Sigmoid colon (tissue), 7 donors: ENCODE results near the gene ZFYVE28. TPM values are rescaled to one million over a fixed set of nuclear protein-coding genes. Genes with fewer than 3 reads are reported as not detected.
A peak's percentile ranks its signal among the peaks of the same experiment; 100 is the strongest.

Source experiments
- DNase-seq: peaks from one replicate; pipeline ENCODE4 v3.0.0-alpha.2; 2019
- H3K27ac ChIP-seq, 4 donors: fragments of 200-600 bp; sonication (generic); one replicate each; pipeline ENCODE4 v1.5.1; 2016 to 2019; ENCODE audit warnings: mild to moderate bottlenecking in 1 of 4
- H3K27me3 ChIP-seq, 3 donors: fragments of 200-600 bp; sonication (generic); one replicate each; pipeline ENCODE4 v1.5.1; 2019; ENCODE audit warnings: mild to moderate bottlenecking in 1 of 3
- H3K36me3 ChIP-seq, 4 donors: fragments of 200-600 bp; sonication (generic); one replicate each; pipeline ENCODE4 v1.5.1; 2016 to 2019
- H3K4me1 ChIP-seq, 4 donors: fragments of 200-600 bp; sonication (generic); one replicate each; pipeline ENCODE4 v1.5.1; 2017 to 2019
- H3K4me3 ChIP-seq, 4 donors: fragments of 200-600 bp; sonication (generic); one replicate each; pipeline ENCODE4 v1.5.1; 2017 to 2019; ENCODE audit warnings: mild to moderate bottlenecking in 2 of 4, moderate library complexity in 1 of 4
- H3K9me3 ChIP-seq, 4 donors: fragments of 200-600 bp in 3 of 4; sonication (generic) in 3 of 4; one replicate each; pipeline versions ENCODE4 v1.5.1 to v1.6.1; 2013 to 2019
- CTCF ChIP-seq, 4 experiments: fragments of 450-650 bp in 3 of 4; fragments of 200-600 bp in 1 of 4; IDR thresholded peaks; one replicate each; pipeline ENCODE4 v1.5.1; 2016 to 2019; ENCODE audit warnings: antibody characterized with exemption in 4 of 4, mild to moderate bottlenecking in 3 of 4, moderate library complexity in 2 of 4
- EP300 ChIP-seq, 4 donors: sonication (generic); formaldehyde crosslinking; IDR thresholded peaks; one replicate each; pipeline ENCODE4 v1.6.1; 2017; ENCODE audit warnings: antibody characterized with exemption in 4 of 4
- POLR2A ChIP-seq, 2 donors: fragments of 450-650 bp; IDR thresholded peaks; one replicate each; pipeline ENCODE4 v1.6.1; 2016; ENCODE audit warnings: antibody characterized with exemption in 2 of 2, mild to moderate bottlenecking in 2 of 2, moderate library complexity in 2 of 2
- POLR2AphosphoS5 ChIP-seq, 4 donors: sonication (generic); formaldehyde crosslinking; IDR thresholded peaks; one replicate each; pipeline ENCODE4 v1.6.1; 2017; ENCODE audit warnings: antibody characterized with exemption in 4 of 4
- WGBS, 2 donors: extraction: QIAGEN DNeasy Blood & Tissue Kit; methylation state at CpG; one replicate each; pipeline ENCODE4 v1.1.7; 2013; 5-methylcytosine and 5-hydroxymethylcytosine counted together
- intact Hi-C: fragments of 100-400 bp; cut with DNase I; formaldehyde crosslinking; loops from one replicate; pipeline ENCODE4 v1.15.1; 2023
- polyA plus RNA-seq, 3 donors: library from polyadenylated mRNA; stranded (reverse); fragments of 200-250 nt; gene quantifications; one replicate each; pipeline ENCODE4 v1.2.3, GENCODE V29; 2013
- total RNA-seq, 4 donors: library from RNA; depleted of rRNA; stranded (reverse); fragments of >200 nt; gene quantifications; one replicate each; pipeline ENCODE4 v1.1.0, GENCODE V29; 2016
- donor health status: healthy with polysubstance abuse.
- donor health status: Bipolar disorder and iron deficiency.
- donor health status: healthy.

Gene ZFYVE28
- total and polyA plus RNA-seq, 7 donors = 3.1 to 24.1 (median 13.0) TPM

GRCh38 chr4:2406920-2407319 is 11.5 kb downstream of the ZFYVE28 start:
- DNase-seq = no peak
- 82 to 90% methylated on average over 7 of the region's 7 CpGs for WGBS, 2 donors
- H3K27ac ChIP-seq = no peak overlapping the region
- H3K27me3 ChIP-seq = peaks cover 0 to 10% (median 4%) of the 10 kb centered on the region in 3 donors
- H3K36me3 ChIP-seq = no peaks in the 10 kb centered on the region
- intact Hi-C loops = no loop called here
- peaks cover 0 to 12% (median 9%) of the 10 kb centered on the region in 4 donors for H3K4me1 ChIP-seq
- no peak overlapping the region for H3K4me3 ChIP-seq
- no peak for TF ChIP-seq POLR2AphosphoS5 (IDR thresholded peaks at IDR 0.05)
- no peak for TF ChIP-seq CTCF (IDR thresholded peaks at IDR 0.05)
- TF ChIP-seq POLR2A (IDR thresholded peaks at IDR 0.05) = no peak
- TF ChIP-seq EP300 (IDR thresholded peaks at IDR 0.05) = no peak
- H3K9me3 ChIP-seq = no peaks in the 10 kb centered on the region

- Histone ChIP-seq H3K27me3 (peaks cover 0 to 8% (median 4%) of the 10 kb centered on the region in 3 donors), H3K9me3 (no peaks in the 10 kb centered on the region), H3K4me1 (peaks cover 0 to 17% (median 14%) of the 10 kb centered on the region in 4 donors), H3K36me3 (no peaks in the 10 kb centered on the region), H3K27ac (no peak overlapping the region), H3K4me3 (no peak overlapping the region)
- intact Hi-C loops = no loop called here
- TF ChIP-seq POLR2A (IDR thresholded peaks at IDR 0.05) = no peak
- 81 to 82% methylated on average over 10 of the region's 10 CpGs for WGBS, 2 donors
- no peak for DNase-seq
These were observed 12.0 kb downstream of the ZFYVE28 start for GRCh38 chr4:2406406-2406805.

- no peaks in the 10 kb centered on the region for H3K9me3 ChIP-seq
- TF ChIP-seq POLR2A (IDR thresholded peaks at IDR 0.05) = no peak
- no peak for TF ChIP-seq CTCF (IDR thresholded peaks at IDR 0.05)
- TF ChIP-seq EP300 (IDR thresholded peaks at IDR 0.05) = no peak
- TF ChIP-seq POLR2AphosphoS5 (IDR thresholded peaks at IDR 0.05) = no peak
- H3K27ac ChIP-seq = no peak overlapping the region
- 77 to 83% methylated on average over 7 of the region's 7 CpGs for WGBS, 2 donors
- no peak overlapping the region for H3K4me3 ChIP-seq
- DNase-seq = no peak
- no peaks in the 10 kb centered on the region for H3K36me3 ChIP-seq
- intact Hi-C loops = no loop called here
- no peaks in the 10 kb centered on the region for H3K27me3 ChIP-seq
- peaks cover 0 to 19% (median 15%) of the 10 kb centered on the region in 4 donors for H3K4me1 ChIP-seq
These were observed 15.5 kb downstream of the ZFYVE28 start for GRCh38 chr4:2402941-2403340.

- Histone ChIP-seq H3K27me3 (peaks cover 0 to under 1% (median 0%) of the 10 kb centered on the region in 3 donors), H3K4me1 (peaks cover 0 to 19% (median 15%) of the 10 kb centered on the region in 4 donors), H3K9me3 (no peaks in the 10 kb centered on the region), H3K36me3 (no peaks in the 10 kb centered on the region), H3K27ac (peak overlapping the region in 1 of 4 donors; percentile 4), H3K4me3 (peak overlapping the region in 3 of 4 donors; percentile 14 to 41 (median 41))
- intact Hi-C loops = no loop called here
- DNase-seq = peak; percentile 86
- WGBS, 2 donors = 3 to 8% methylated on average over 27 of the region's 27 CpGs
- no peak for TF ChIP-seq POLR2A (IDR thresholded peaks at IDR 0.05)
- no peak for TF ChIP-seq EP300 (IDR thresholded peaks at IDR 0.05)
- TF ChIP-seq POLR2AphosphoS5 (IDR thresholded peaks at IDR 0.05) = no peak
- TF ChIP-seq CTCF (IDR thresholded peaks at IDR 0.05) = no peak
These were observed 16.2 kb downstream of the ZFYVE28 start for GRCh38 chr4:2402048-2402842.

- no peaks in the 10 kb centered on the region for H3K36me3 ChIP-seq
- DNase-seq = no peak
- peak overlapping the region in 3 of 4 donors; percentile 14 to 41 (median 41) for H3K4me3 ChIP-seq
- H3K9me3 ChIP-seq = no peaks in the 10 kb centered on the region
- peaks cover 0 to 19% (median 15%) of the 10 kb centered on the region in 4 donors for H3K4me1 ChIP-seq
- WGBS, 2 donors = 40 to 52% methylated on average over 15 of the region's 15 CpGs
- intact Hi-C loops = no loop called here
- TF ChIP-seq POLR2A (IDR thresholded peaks at IDR 0.05) = no peak
- TF ChIP-seq EP300 (IDR thresholded peaks at IDR 0.05) = no peak
- no peak for TF ChIP-seq POLR2AphosphoS5 (IDR thresholded peaks at IDR 0.05)
- TF ChIP-seq CTCF (IDR thresholded peaks at IDR 0.05) = no peak
- peaks cover 0 to 6% (median 0%) of the 10 kb centered on the region in 3 donors for H3K27me3 ChIP-seq
- H3K27ac ChIP-seq = no peak overlapping the region
These were observed 16.8 kb downstream of the ZFYVE28 start for GRCh38 chr4:2401610-2401983.
